Stimulated activated CD8-positive, alpha-beta memory T cell treated with anti-CD3 and anti-CD28 coated beads, Interleukin-12 subunit alpha, Interleukin-12 subunit beta, amount 100 ng/mL, for 24 hours (primary cell): ENCODE measurements around the gene NBPF19.
"Not testable (repeated sequence)": the region's sequence is repeated elsewhere in the genome, so short reads cannot be mapped to it uniquely, and the experiment has no call there.

Experiments used
- DNase-seq: peaks from one replicate; pipeline ENCODE4 v3.0.0-alpha.2; 2020; ENCODE audit errors: extremely low read depth

Gene NBPF19

DNA sequence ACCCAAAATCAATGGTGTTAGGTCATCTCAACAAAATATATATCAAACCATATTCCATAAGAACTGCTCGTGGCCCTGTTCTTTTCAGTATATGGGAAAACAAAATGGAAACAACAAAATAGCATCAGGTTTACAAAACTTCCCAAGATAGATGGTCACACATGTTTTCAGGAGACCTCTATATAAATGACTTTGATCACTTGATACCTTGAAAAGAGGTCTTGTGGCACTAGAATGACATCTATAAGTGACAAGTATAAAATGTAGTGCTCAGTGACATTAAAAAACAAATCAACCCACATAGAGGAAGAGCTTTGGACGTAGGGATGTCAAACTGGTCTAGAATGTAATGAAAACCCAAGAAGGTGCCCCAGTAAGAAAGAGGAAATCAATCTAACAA lies at the start of gene NBPF19:
TSS of gene NBPF19 (plus strand) at position 301 of the 400 bp plus-strand sequence. CDS start 888 bp downstream, outside the sequence.
- not testable (repeated sequence) for DNase-seq

- not testable (repeated sequence) for DNase-seq
Observed at GRCh38 chr1:149428317-149428716, 46.5 kb upstream of the NBPF19 start.

DNA sequence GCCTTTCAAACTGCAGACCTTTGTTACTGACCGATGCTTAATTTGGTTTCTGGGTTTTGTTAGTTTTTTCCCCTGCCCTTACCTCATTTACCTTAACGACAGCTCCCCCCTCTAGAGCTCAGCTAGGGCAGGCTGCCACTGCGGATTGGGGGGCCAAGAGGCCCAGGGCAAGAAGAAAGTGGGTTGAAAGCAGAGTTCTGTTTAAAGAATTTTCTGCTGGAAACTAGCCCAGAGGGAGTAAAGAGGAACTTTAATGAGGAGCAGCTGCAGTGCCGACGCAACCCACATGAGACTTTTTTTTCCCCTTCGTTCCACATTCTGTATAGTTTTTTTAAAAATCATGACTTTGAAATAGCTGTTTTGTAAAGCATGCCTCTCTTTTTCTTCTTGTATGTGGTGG lies 29.4 kb upstream of the NBPF19 start:
- DNase-seq, result not testable (repeated sequence)

- not testable (repeated sequence) for DNase-seq
Observed at GRCh38 chr1:149452196-149452595, 22.6 kb upstream of the NBPF19 start.

DNA sequence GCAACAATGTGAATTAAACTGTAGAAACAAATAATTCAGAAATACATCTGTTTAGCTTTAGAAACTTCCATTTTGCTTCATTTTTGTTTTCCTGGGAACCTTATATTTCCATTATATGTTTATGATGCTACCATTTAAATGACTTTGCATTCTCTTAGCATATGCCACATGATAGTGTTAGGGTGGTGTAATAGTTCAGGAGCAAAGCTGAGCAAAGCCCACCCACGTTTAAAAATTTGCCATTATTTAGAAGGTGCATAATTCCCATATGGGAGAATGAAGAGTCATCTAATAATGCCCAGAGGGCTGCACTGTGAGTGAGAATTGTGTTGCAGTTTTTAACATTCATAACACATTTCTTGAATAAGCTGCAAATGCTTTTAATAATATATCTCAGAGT lies 22.2 kb upstream of the NBPF19 start:
- DNase-seq, result not testable (repeated sequence)

DNA sequence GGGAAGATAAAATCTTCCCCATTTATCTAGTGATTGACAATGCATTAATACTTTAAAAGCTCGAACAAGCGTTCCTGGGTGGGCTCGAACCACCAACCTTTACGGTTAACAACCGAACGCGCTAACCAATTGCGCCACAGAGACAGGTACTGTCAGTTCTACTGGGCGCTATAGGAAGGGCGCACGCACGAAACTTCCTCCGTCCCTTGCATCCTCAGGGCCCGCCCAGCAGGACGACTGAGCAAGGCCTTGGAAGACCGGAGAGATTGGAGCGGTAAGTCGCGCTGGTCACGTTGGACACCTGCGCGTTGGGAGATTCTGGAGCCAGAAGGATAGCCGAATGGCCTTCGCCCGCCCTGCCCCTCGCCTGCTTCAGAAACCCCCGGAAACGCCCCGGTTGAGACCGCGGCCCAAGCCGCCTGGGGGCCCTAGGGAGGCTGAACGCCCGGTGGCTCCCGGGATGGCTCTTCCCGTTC lies 83.5 kb downstream of the NBPF19 start:
- DNase-seq, result peak; percentile 36

DNA sequence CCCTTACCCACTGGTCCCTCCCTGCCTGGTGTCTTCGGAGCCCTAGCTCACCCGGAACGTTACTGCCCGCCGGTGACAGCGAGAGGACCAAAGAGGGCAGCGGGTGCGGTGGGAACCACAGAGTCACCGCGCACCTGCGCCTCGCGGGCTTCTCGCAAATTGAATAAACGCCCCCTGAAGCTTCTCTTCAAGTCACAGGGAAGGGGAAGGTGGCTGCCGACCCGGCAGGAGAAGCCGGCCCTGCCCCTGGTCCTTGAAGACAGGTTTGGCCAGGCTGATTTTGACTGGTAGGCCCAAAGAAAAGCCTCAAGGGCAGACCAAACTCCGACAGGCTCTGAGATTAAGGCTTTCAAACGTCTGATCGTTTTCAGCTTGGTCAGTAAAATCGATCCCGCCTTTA lies 87.0 kb downstream of the NBPF19 start:
- DNase-seq, result not testable (repeated sequence)

DNA sequence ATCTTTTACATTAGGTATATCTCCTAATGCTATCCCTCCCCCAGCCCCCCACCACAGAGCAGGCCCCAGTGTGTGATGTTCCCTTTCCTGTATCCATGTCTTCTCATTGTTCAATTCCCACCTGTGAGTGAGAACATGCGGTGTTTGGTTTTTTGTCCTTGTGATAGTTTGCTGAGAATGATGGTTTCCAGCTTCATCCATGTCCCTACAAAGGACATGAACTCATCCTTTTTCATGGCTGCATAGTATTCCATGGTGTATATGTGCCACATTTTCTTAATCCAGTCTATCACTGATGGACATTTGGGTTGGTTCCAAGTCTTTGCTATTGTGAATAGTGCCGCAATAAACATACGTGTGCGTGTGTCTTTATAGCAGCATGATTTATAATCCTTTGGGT lies 90.6 kb downstream of the NBPF19 start:
- not testable (repeated sequence) for DNase-seq

DNA sequence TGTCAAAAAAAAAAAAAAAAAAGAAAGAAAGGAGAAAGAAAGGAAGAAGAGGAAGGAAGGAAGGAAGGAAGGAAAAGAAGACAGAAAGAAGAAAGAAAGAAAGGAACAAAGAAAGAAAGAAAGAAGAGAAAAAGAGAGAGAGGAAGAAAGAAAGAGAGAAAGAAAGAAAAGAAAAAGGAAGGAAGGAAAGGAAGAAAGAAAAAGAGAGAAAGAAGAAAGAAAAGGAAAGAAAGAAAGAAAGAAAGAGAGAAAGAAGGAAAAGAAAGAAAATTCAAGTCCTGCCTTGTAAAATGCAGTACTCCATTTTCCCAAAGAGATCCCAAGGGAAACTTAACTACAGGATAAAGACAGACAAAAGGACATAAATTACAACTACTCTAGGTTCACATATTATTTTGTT lies 97.9 kb downstream of the NBPF19 start:
- not testable (repeated sequence) for DNase-seq

DNA sequence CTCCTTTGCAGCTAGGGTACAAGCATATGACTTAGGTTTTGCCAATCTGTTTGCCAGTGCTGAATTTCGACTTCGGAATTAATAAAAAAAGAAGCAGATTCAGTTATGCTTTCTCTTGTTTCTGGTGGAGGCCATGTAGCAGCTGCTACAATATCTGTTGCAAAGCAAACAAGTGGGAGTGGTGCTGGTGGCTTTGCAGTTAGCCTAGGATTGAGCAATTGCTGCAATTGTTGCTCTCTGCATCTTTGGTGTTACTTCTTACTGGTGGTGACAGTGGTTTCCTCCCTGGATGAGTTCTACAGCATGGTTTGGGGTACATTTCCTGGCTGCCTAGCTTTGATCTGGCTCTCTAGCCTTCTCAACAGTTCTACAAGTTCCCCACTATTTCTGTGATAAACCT lies 110.7 kb downstream of the NBPF19 start:
- DNase-seq, result not testable (repeated sequence)
